ENCODE data around the gene GOLPH3.

DNA sequence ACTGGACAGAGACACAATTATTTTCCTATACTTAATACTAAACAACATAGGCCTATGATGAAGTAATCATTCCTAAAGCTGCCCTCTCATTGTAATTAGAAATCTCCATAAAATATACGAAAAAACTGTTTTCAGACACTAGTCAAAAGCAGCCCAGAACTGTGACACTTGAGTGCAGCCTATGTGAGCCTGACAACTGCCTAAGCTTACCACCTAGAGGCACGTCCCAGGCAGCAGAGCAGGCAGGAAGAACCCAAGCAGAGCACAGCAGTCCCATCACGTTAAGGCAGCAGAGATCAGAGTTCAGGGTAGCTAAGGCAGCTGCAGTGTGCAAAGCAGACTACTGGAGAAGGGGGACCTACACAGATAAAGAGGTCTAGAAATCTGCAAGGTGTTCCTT, 46.4 kb downstream of the GOLPH3 start:
- TF ChIP-seq EZH2phosphoT487 (IDR thresholded peaks at IDR 0.05; ENCODE audit: unreplicated experiment) = no peak
- TF ChIP-seq POLR2AphosphoS5 (IDR thresholded peaks at IDR 0.05; ENCODE audit: low read depth) = no peak
- TF ChIP-seq CREB1 (CRISPR knock-in tag; IDR thresholded peaks at IDR 0.05; ENCODE audit: low read depth) = no peak
- TF ChIP-seq, protein P1, sequence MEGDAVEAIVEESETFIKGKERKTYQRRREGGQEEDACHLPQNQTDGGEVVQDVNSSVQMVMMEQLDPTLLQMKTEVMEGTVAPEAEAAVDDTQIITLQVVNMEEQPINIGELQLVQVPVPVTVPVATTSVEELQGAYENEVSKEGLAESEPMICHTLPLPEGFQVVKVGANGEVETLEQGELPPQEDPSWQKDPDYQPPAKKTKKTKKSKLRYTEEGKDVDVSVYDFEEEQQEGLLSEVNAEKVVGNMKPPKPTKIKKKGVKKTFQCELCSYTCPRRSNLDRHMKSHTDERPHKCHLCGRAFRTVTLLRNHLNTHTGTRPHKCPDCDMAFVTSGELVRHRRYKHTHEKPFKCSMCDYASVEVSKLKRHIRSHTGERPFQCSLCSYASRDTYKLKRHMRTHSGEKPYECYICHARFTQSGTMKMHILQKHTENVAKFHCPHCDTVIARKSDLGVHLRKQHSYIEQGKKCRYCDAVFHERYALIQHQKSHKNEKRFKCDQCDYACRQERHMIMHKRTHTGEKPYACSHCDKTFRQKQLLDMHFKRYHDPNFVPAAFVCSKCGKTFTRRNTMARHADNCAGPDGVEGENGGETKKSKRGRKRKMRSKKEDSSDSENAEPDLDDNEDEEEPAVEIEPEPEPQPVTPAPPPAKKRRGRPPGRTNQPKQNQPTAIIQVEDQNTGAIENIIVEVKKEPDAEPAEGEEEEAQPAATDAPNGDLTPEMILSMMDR (conservative IDR thresholded peaks at IDR 0.05; ENCODE audit: low read depth in 2 of 2) = no peak
- no peak for TF ChIP-seq EZH2 (IDR thresholded peaks at IDR 0.05; ENCODE audit: low read depth, unreplicated experiment)
- TF ChIP-seq, protein P2, sequence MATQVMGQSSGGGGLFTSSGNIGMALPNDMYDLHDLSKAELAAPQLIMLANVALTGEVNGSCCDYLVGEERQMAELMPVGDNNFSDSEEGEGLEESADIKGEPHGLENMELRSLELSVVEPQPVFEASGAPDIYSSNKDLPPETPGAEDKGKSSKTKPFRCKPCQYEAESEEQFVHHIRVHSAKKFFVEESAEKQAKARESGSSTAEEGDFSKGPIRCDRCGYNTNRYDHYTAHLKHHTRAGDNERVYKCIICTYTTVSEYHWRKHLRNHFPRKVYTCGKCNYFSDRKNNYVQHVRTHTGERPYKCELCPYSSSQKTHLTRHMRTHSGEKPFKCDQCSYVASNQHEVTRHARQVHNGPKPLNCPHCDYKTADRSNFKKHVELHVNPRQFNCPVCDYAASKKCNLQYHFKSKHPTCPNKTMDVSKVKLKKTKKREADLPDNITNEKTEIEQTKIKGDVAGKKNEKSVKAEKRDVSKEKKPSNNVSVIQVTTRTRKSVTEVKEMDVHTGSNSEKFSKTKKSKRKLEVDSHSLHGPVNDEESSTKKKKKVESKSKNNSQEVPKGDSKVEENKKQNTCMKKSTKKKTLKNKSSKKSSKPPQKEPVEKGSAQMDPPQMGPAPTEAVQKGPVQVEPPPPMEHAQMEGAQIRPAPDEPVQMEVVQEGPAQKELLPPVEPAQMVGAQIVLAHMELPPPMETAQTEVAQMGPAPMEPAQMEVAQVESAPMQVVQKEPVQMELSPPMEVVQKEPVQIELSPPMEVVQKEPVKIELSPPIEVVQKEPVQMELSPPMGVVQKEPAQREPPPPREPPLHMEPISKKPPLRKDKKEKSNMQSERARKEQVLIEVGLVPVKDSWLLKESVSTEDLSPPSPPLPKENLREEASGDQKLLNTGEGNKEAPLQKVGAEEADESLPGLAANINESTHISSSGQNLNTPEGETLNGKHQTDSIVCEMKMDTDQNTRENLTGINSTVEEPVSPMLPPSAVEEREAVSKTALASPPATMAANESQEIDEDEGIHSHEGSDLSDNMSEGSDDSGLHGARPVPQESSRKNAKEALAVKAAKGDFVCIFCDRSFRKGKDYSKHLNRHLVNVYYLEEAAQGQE (IDR thresholded peaks at IDR 0.05; ENCODE audit: unreplicated experiment) = no peak
- TF ChIP-seq ZNF331 (CRISPR knock-in tag; IDR thresholded peaks at IDR 0.05; ENCODE audit: low read depth) = no peak
- no peak for TF ChIP-seq JUNB (IDR thresholded peaks at IDR 0.05; ENCODE audit: unreplicated experiment)
- TF ChIP-seq, protein P3, sequence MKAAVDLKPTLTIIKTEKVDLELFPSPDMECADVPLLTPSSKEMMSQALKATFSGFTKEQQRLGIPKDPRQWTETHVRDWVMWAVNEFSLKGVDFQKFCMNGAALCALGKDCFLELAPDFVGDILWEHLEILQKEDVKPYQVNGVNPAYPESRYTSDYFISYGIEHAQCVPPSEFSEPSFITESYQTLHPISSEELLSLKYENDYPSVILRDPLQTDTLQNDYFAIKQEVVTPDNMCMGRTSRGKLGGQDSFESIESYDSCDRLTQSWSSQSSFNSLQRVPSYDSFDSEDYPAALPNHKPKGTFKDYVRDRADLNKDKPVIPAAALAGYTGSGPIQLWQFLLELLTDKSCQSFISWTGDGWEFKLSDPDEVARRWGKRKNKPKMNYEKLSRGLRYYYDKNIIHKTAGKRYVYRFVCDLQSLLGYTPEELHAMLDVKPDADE (IDR thresholded peaks at IDR 0.05) = no peak
- no peak for TF ChIP-seq STAT1 (IDR thresholded peaks at IDR 0.05; ENCODE audit: unreplicated experiment)

Data from GM23338 (cell line).